ENCODE measurements around the gene SLC23A2. TPM values are rescaled to one million over a fixed set of nuclear protein-coding genes. Genes with fewer than 3 reads are reported as not detected.
"Not testable (repeated sequence)": the region's sequence is repeated elsewhere in the genome, so short reads cannot be mapped to it uniquely, and the experiment has no call there.

SLC23A2 gene
- total RNA-seq, 4 donors from 2014 or later = 4.6 to 15.2 (median 7.9) TPM

DNA sequence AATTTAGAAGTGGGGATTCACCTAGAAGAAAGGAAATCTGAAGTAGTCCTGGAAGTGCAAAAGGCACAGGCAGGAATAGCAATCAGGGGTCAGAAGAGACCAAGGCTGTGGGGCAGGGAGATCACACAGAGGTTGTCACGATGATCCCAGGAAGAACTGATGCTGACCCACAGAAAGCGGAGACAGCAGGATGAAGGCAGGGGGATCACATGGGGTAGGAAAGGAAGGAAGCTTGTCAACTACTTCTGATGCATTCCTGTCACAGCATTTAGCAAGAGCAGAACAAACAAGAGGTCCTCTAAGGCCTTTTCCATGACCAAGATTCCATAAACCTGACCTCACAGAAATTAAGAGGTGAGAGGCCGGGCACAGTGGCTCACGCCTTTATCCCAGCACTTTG, 79.1 kb downstream of the SLC23A2 start:
- WGBS, 2 donors = 88 to 91% methylated on average over 4 of the region's 4 CpGs
- no peak for TF ChIP-seq POLR2A (IDR thresholded peaks at IDR 0.05)
- TF ChIP-seq, protein P1, sequence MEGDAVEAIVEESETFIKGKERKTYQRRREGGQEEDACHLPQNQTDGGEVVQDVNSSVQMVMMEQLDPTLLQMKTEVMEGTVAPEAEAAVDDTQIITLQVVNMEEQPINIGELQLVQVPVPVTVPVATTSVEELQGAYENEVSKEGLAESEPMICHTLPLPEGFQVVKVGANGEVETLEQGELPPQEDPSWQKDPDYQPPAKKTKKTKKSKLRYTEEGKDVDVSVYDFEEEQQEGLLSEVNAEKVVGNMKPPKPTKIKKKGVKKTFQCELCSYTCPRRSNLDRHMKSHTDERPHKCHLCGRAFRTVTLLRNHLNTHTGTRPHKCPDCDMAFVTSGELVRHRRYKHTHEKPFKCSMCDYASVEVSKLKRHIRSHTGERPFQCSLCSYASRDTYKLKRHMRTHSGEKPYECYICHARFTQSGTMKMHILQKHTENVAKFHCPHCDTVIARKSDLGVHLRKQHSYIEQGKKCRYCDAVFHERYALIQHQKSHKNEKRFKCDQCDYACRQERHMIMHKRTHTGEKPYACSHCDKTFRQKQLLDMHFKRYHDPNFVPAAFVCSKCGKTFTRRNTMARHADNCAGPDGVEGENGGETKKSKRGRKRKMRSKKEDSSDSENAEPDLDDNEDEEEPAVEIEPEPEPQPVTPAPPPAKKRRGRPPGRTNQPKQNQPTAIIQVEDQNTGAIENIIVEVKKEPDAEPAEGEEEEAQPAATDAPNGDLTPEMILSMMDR (IDR thresholded peaks at IDR 0.05) = no peak
- intact Hi-C loops (cut with DNase I; ENCODE audit: low total_unique reads) = no loop called here
- DNase-seq (ENCODE audit: low spot score in 2 of 2) = peak in 1 of 2 donors; percentile 64
- no peak overlapping the region for H3K4me3 ChIP-seq (ENCODE audit: low read depth, poor library complexity, severe bottlenecking)

DNA sequence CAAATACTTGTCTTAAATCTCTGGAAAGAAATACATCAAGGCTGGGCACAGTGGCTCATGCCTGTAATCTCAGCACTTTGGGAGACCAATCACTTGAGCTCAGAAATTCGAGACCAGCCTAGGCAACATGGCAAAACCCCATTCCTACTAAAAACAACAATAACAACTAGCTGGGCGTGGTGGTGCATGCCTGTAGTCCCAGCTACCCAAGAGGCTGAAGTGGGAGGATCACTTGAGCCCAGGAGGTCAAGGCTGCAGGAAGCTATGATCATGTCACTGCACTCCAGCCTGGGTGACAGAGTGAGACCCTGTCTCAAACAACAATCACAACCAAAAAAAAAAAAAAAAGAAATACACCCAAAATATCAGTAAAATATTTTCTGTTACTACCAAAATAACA, 80.0 kb downstream of the SLC23A2 start:
- H3K4me3 ChIP-seq (ENCODE audit: low read depth, poor library complexity, severe bottlenecking); intact Hi-C loops (cut with DNase I; ENCODE audit: low total_unique reads): not testable (repeated sequence)
- 54 to 69% methylated on average over 2 of the region's 2 CpGs for WGBS, 2 donors
- DNase-seq (ENCODE audit: low spot score in 2 of 2) = peak in 1 of 2 donors; percentile 32

DNA sequence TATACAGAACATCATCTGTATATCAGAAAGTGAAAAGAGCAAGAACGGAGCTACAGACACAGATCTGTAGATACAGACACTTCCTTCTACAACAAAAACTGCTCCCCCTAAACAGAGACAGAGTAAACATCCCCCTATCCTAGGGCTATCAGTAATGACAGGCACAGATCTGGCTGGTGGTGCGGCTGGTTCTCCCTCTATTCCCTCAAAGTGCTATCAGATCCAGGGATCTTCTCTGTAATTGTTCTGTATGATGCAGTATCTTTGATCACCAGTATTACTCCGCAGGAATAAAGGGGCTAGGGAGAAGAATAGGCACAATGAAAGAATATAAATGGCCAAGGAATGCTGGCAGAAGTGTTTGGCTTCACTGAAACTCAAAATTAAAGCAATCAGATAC, 80.7 kb downstream of the SLC23A2 start:
- no peak for TF ChIP-seq POLR2A (IDR thresholded peaks at IDR 0.05)
- TF ChIP-seq, protein P1 (IDR thresholded peaks at IDR 0.05) = no peak
- no peak overlapping the region for H3K4me3 ChIP-seq (ENCODE audit: low read depth, poor library complexity, severe bottlenecking)
- intact Hi-C loops (cut with DNase I; ENCODE audit: low total_unique reads) = no loop called here
- DNase-seq (ENCODE audit: low spot score in 2 of 2) = peak in 1 of 2 donors; percentile 39
- 74 to 79% methylated on average over 3 of the region's 3 CpGs for WGBS, 2 donors

DNA sequence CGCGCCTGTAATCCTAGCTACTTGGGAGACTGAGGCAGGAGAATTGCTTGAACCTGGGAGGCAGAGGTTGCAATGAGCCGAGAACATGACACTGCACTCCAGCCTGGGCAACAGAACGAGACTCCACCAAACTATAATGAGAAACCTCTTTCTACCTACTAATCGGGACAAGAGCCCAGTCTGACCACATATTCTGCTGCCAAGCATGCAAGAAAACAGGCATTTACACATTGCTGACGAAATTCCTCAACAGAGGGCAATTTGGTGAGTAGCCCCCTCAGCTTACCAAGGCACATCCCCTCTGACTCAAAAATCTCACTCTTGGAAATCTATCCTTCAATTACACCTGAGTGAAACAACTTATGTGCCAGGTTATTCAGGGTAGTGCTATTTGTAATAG, 81.2 kb downstream of the SLC23A2 start:
- no peak overlapping the region for H3K4me3 ChIP-seq (ENCODE audit: low read depth, poor library complexity, severe bottlenecking)
- DNase-seq (ENCODE audit: low spot score in 2 of 2) = no peak
- whole genome bisulfite sequencing, 2 donors = 93 to 98% methylated on average over 6 of the region's 6 CpGs
- intact Hi-C loops (cut with DNase I; ENCODE audit: low total_unique reads) = no loop called here
- TF ChIP-seq POLR2A (IDR thresholded peaks at IDR 0.05) = no peak
- TF ChIP-seq, protein P1 (IDR thresholded peaks at IDR 0.05) = no peak

DNA sequence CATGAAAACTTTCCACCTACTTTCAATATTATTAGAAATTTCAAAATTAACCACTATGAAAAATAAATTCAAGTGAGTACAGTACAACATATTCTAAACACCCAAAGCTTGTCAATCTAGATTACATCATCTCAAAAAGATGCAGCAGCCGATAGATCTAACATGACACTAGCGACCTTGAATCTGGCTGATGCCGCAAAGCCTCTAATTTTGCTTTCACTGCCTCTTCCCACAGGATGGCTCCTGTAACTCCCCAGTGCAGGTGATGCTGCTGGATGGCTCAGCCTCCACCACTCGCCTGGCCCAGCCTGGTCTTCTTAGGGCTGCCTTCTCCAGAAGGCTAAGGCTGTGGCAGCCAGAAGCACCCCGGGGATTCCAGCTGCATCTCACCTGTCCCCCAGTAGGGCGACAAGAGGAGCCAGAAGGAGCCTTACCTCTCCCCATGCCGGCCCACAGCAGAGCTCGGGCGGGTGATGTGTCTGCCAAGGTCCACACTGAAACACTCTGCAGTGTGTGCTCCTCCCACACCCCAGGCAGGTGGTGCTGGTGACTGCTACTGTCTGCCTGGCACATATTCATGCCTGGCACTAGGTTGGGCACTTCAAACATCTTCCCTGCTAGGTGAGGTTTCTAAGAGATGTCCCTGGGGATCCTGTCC, 82.1 kb downstream of the SLC23A2 start:
- 70 to 72% methylated on average over 6 to 9 of the region's 9 CpGs for WGBS, 2 donors
- H3K4me3 ChIP-seq (ENCODE audit: low read depth, poor library complexity, severe bottlenecking) = no peak overlapping the region
- peak in 1 of 2 donors; percentile 79 for DNase-seq (ENCODE audit: low spot score in 2 of 2)
- intact Hi-C loops (cut with DNase I; ENCODE audit: low total_unique reads) = no loop called here
- no peak for TF ChIP-seq POLR2A (IDR thresholded peaks at IDR 0.05)
- TF ChIP-seq, protein P1 (IDR thresholded peaks at IDR 0.05) = no peak

DNA sequence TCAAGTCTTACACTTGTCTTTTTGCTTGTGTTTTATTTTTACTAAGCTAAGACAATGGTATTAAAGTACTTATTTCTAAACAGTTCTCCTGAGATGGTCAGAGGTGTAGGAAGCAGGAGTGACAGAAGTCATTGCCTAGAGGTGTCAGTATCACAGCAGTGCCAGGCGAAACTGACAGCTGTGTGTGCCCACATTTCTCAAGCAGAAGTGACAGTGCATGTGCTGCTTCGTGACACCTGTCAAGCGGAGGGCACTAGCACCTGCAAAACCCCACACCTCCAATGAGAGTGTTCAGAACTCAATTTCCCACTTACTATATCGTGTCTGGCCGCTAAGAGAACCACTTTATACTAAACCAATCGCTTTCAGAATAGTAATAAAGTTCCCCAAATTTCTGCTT, 82.8 kb downstream of the SLC23A2 start:
- intact Hi-C loops (cut with DNase I; ENCODE audit: low total_unique reads) = no loop called here
- no peak for TF ChIP-seq POLR2A (IDR thresholded peaks at IDR 0.05)
- TF ChIP-seq, protein P1 (IDR thresholded peaks at IDR 0.05) = no peak
- DNase-seq (ENCODE audit: low spot score in 2 of 2) = peak in 1 of 2 donors; percentile 67
- WGBS, 2 donors = 97 to 98% methylated on average over 6 of the region's 6 CpGs
- no peak overlapping the region for H3K4me3 ChIP-seq (ENCODE audit: low read depth, poor library complexity, severe bottlenecking)
